MCF 10A (cell line): Measurements from ENCODE around the gene PTCHD4. TPM values are rescaled to one million over a fixed set of nuclear protein-coding genes. Genes with fewer than 3 reads are reported as not detected.

Experiments
- BruUV-seq: library from RNA; stranded (reverse); fragments of 400-500 nt; replicated peaks from 2 replicates; lab custom pipeline; 2021; lab: Mats Ljungman, UMichigan
- CTCF ChIA-PET: fragments of 300-600 bp; sonication (Branson Sonifier 250); formaldehyde crosslinking; extraction: SDS; loops from one replicate; lab custom pipeline; 2021; ENCODE audit warnings: antibody characterized with exemption, inconsistent platforms; lab: Yijun Ruan, JAX
- POLR2A ChIA-PET: fragments of 300-600, 350-650 bp; sonication (Branson Sonifier 250); formaldehyde crosslinking; extraction: SDS; loops from one replicate; lab custom pipeline; 2020; ENCODE audit warnings: antibody characterized with exemption, inconsistent platforms; lab: Yijun Ruan, JAX
- DNase-seq: peaks from one replicate; pipeline ENCODE4 v3.0.0-alpha.2; 2018; ENCODE audit not compliant: unreplicated experiment
- H3K27ac Mint-ChIP-seq: one replicate; pipeline ENCODE4 v1.8.0; 2022; ENCODE audit warnings: mild to moderate bottlenecking, low read depth, mixed read lengths; ENCODE audit not compliant: unreplicated experiment
- H3K27me3 Mint-ChIP-seq: one replicate; pipeline ENCODE4 v1.8.0; 2022; ENCODE audit warnings: mixed read lengths; ENCODE audit not compliant: insufficient read depth, unreplicated experiment
- H3K36me3 Mint-ChIP-seq: one replicate; pipeline ENCODE4 v1.8.0; 2022; ENCODE audit warnings: mild to moderate bottlenecking, moderate library complexity, mixed read lengths; ENCODE audit not compliant: insufficient read depth, unreplicated experiment
- H3K4me1 Mint-ChIP-seq: one replicate; pipeline ENCODE4 v1.8.0; 2022; ENCODE audit warnings: mixed read lengths; ENCODE audit not compliant: insufficient read depth, unreplicated experiment
- H3K4me3 Mint-ChIP-seq: one replicate; pipeline ENCODE4 v1.8.0; 2022; ENCODE audit warnings: mild to moderate bottlenecking, moderate library complexity, mixed read lengths; ENCODE audit not compliant: unreplicated experiment
- H3K9me3 Mint-ChIP-seq: one replicate; pipeline ENCODE4 v1.8.0; 2022; ENCODE audit warnings: mixed read lengths; ENCODE audit not compliant: unreplicated experiment
- CTCF ChIP-seq: fragments of 200-600 bp; IDR thresholded peaks from one replicate; pipeline ENCODE4 v1.8.0; 2022; ENCODE audit warnings: antibody characterized with exemption, mild to moderate bottlenecking; ENCODE audit not compliant: unreplicated experiment
- intact Hi-C: fragments of 100-400 bp; cut with micrococcal nuclease; formaldehyde crosslinking; loops from 2 replicates; pipeline ENCODE4 v1.14.1; 2022
- total RNA-seq: library from RNA; stranded (reverse); gene quantifications from 2 replicates; pipeline ENCODE4 v1.2.3, GENCODE V29; 2022

PTCHD4 gene
- total RNA-seq, 1 experiment from 2014 or later = 8.4 TPM

GRCh38 chr6:48084201-48084600, 26.8 kb downstream of the PTCHD4 start:
- Mint-ChIP-seq H3K9me3 (no peaks in the 10 kb centered on the region), H3K4me1 (peaks cover 6% of the 10 kb centered on the region), H3K4me3 (no peak overlapping the region), H3K36me3 (peaks cover 28% of the 10 kb centered on the region), H3K27ac (no peak overlapping the region), H3K27me3 (no peaks in the 10 kb centered on the region)
- POLR2A ChIA-PET = interaction anchor here (0.6 to 0.8 kb wide), 2 partner anchors 10 to 21 kb away, joined by 3 to 4 read pairs; no protein-coding TSS in a partner anchor
- CTCF ChIA-PET = interaction anchor here (0.6 to 1.4 kb wide), 3 partner anchors 13 to 681 kb away, joined by 3 to 5 read pairs (median 5); no protein-coding TSS in a partner anchor
- no peak for DNase-seq
- no peak for TF ChIP-seq CTCF
- intact Hi-C loops = loop anchor here (10.0 kb wide), 1 partner anchor 351 kb away; no protein-coding TSS in a partner anchor
- BruUV-seq = no TSS peak

GRCh38 chr6:48080227-48081009, 30.6 kb downstream of the PTCHD4 start:
- Mint-ChIP-seq H3K27me3 (no peaks in the 10 kb centered on the region), H3K4me1 (peaks cover 18% of the 10 kb centered on the region), H3K9me3 (no peaks in the 10 kb centered on the region), H3K27ac (no peak overlapping the region), H3K4me3 (no peak overlapping the region), H3K36me3 (peaks cover 51% of the 10 kb centered on the region)
- no peak for TF ChIP-seq CTCF
- ChIA-PET CTCF (interaction anchor here (0.9 kb wide), 1 partner anchor 64 kb away, joined by 3 read pairs; no protein-coding TSS in a partner anchor), POLR2A (no interaction called here)
- no TSS peak for BruUV-seq
- intact Hi-C loops = loop anchor here (10.0 kb wide), 1 partner anchor 354 kb away; no protein-coding TSS in a partner anchor
- DNase-seq = no peak

GRCh38 chr6:48078120-48078519, 32.9 kb downstream of the PTCHD4 start:
- Mint-ChIP-seq H3K27ac (no peak overlapping the region), H3K4me3 (no peak overlapping the region), H3K9me3 (no peaks in the 10 kb centered on the region), H3K4me1 (peaks cover 23% of the 10 kb centered on the region), H3K36me3 (peaks cover 50% of the 10 kb centered on the region), H3K27me3 (no peaks in the 10 kb centered on the region)
- peak; percentile 49 for DNase-seq
- intact Hi-C loops = no loop called here
- CTCF ChIA-PET = interaction anchor here (0.6 to 1.5 kb wide), 3 partner anchors 45 to 687 kb away, joined by 3 read pairs; no protein-coding TSS in a partner anchor
- no peak for TF ChIP-seq CTCF
- POLR2A ChIA-PET = interaction anchor here (0.7 to 1.2 kb wide), 2 partner anchors 16 to 60 kb away, joined by 3 to 10 read pairs; no protein-coding TSS in a partner anchor
- no TSS peak for BruUV-seq

- H3K4me1 Mint-ChIP-seq = peaks cover 17% of the 10 kb centered on the region
- ChIA-PET CTCF (no interaction called here), POLR2A (no interaction called here)
- H3K36me3 Mint-ChIP-seq = peaks cover 47% of the 10 kb centered on the region
- intact Hi-C loops = no loop called here
- BruUV-seq = no TSS peak
- TF ChIP-seq CTCF = no peak
- H3K9me3 Mint-ChIP-seq = no peaks in the 10 kb centered on the region
- DNase-seq = no peak
- H3K27me3 Mint-ChIP-seq = no peaks in the 10 kb centered on the region
- no peak overlapping the region for H3K4me3 Mint-ChIP-seq
- no peak overlapping the region for H3K27ac Mint-ChIP-seq
Measured at GRCh38 chr6:48075181-48075580, 35.8 kb downstream of the PTCHD4 start.
